WTC11 (cell line): ENCODE data around the gene LFNG. TPM values are rescaled to one million over a fixed set of nuclear protein-coding genes. Genes with fewer than 3 reads are reported as not detected.
A peak's percentile ranks its signal among the peaks of the same experiment; 100 is the strongest.

ENCODE experiments used
- ATAC-seq: fragments of 200-7000 bp; cut with Tn5 transposase; 2 replicates; pipeline ENCODE4 v1.10.0; 2021; ENCODE audit warnings: mild to moderate bottlenecking, moderate library complexity
- CTCF ChIA-PET: fragments of 300-600 bp; sonication (Branson Sonifier 250); formaldehyde crosslinking; loops from one replicate; lab custom pipeline; 2021; ENCODE audit warnings: antibody characterized with exemption; lab: Charles Lee
- POLR2A ChIA-PET: fragments of 350-600 bp; sonication (Branson Sonifier 250); formaldehyde crosslinking; loops from one replicate; lab custom pipeline; 2021; ENCODE audit warnings: antibody characterized with exemption; lab: Charles Lee
- DNase-seq: peaks from one replicate; pipeline ENCODE4 v3.0.0; 2021; ENCODE audit warnings: low spot score
- H3K27ac Mint-ChIP-seq: 2 replicates; pipeline ENCODE4 v1.8.0; 2021; ENCODE audit warnings: mixed read lengths
- H3K27me3 Mint-ChIP-seq: 2 replicates; pipeline ENCODE4 v1.8.0; 2021; ENCODE audit warnings: low read depth, mild to moderate bottlenecking, moderate library complexity, mixed read lengths
- H3K36me3 Mint-ChIP-seq: 2 replicates; pipeline ENCODE4 v1.8.0; 2021; ENCODE audit warnings: mixed read lengths
- H3K4me1 Mint-ChIP-seq: 2 replicates; pipeline ENCODE4 v1.8.0; 2022; ENCODE audit warnings: mixed read lengths
- H3K4me3 Mint-ChIP-seq: 2 replicates; pipeline ENCODE4 v1.8.0; 2021; ENCODE audit warnings: mild to moderate bottlenecking, moderate library complexity, mixed read lengths
- H3K9me3 Mint-ChIP-seq: 2 replicates; pipeline ENCODE4 v1.8.0; 2021; ENCODE audit warnings: mixed read lengths
- FOXP1 ChIP-seq: sonication (generic); formaldehyde crosslinking; IDR thresholded peaks from 2 replicates; pipeline ENCODE4 v1.8.0; 2022; ENCODE audit warnings: missing genetic modification reagents, mild to moderate bottlenecking, moderate library complexity, borderline replicate concordance
- JUN ChIP-seq: sonication (generic); formaldehyde crosslinking; IDR thresholded peaks from 2 replicates; pipeline ENCODE4 v1.8.0; 2023; ENCODE audit warnings: mild to moderate bottlenecking, missing genetic modification reagents
- MXD4 ChIP-seq: fragments of 250-450 bp; sonication (Bioruptor Pico); IDR thresholded peaks from 2 replicates; pipeline ENCODE4 v1.8.0; 2021; ENCODE audit warnings: mild to moderate bottlenecking, moderate library complexity, borderline replicate concordance
- MYBL2 ChIP-seq: sonication (generic); formaldehyde crosslinking; IDR thresholded peaks from 2 replicates; pipeline ENCODE4 v1.8.1; 2023; ENCODE audit warnings: mild to moderate bottlenecking, moderate library complexity, missing genetic modification reagents
- NFATC4 ChIP-seq: fragments of 250-450 bp; sonication (Bioruptor Pico); IDR thresholded peaks from 2 replicates; pipeline ENCODE4 v1.9.0; 2021; ENCODE audit warnings: mild to moderate bottlenecking
- NFE2L1 ChIP-seq: sonication (generic); formaldehyde crosslinking; IDR thresholded peaks from 2 replicates; pipeline ENCODE4 v1.8.1; 2023; ENCODE audit warnings: missing genetic modification reagents
- NFYB ChIP-seq: sonication (generic); formaldehyde crosslinking; conservative IDR thresholded peaks from 2 replicates; pipeline ENCODE4 v1.8.0; 2022; ENCODE audit warnings: low read depth, missing genetic modification reagents
- NR1H2 ChIP-seq: sonication (generic); formaldehyde crosslinking; IDR thresholded peaks from 2 replicates; pipeline ENCODE4 v1.9.0; 2021; ENCODE audit warnings: mild to moderate bottlenecking, moderate library complexity, missing genetic modification reagents
- NR3C1 ChIP-seq: sonication (generic); formaldehyde crosslinking; conservative IDR thresholded peaks from 2 replicates; pipeline ENCODE4 v1.8.1; 2023; ENCODE audit warnings: low read depth, mild to moderate bottlenecking, missing genetic modification reagents
- TP53 ChIP-seq: sonication (generic); formaldehyde crosslinking; IDR thresholded peaks from 2 replicates; pipeline ENCODE4 v1.8.1; 2023; ENCODE audit warnings: mild to moderate bottlenecking, missing genetic modification reagents
- ZBTB21 ChIP-seq: sonication (generic); formaldehyde crosslinking; IDR thresholded peaks from 2 replicates; pipeline ENCODE4 v1.8.1; 2023; ENCODE audit warnings: mild to moderate bottlenecking, missing genetic modification reagents, borderline replicate concordance
- ZNF232 ChIP-seq: sonication (generic); formaldehyde crosslinking; IDR thresholded peaks from 2 replicates; pipeline ENCODE4 v1.8.0; 2022; ENCODE audit warnings: mild to moderate bottlenecking, missing genetic modification reagents
- ZNF317 ChIP-seq: sonication (generic); formaldehyde crosslinking; IDR thresholded peaks from 2 replicates; pipeline ENCODE4 v1.8.1; 2023; ENCODE audit warnings: low read depth, mild to moderate bottlenecking, moderate library complexity, missing genetic modification reagents, borderline replicate concordance
- ZNF671 ChIP-seq: fragments of 250-450 bp; sonication (Bioruptor Pico); IDR thresholded peaks from 2 replicates; pipeline ENCODE4 v1.8.0; 2021; ENCODE audit warnings: mild to moderate bottlenecking
- total RNA-seq: library from RNA; stranded (reverse); gene quantifications from 3 replicates; pipeline ENCODE4 v1.2.3, GENCODE V29; 2021
- TF ChIP-seq, protein P1 (sequence below): sonication (generic); formaldehyde crosslinking; conservative IDR thresholded peaks from 2 replicates; pipeline ENCODE4 v1.8.1; 2023; ENCODE audit warnings: mild to moderate bottlenecking, low read depth, missing genetic modification reagents, moderate library complexity
- TF ChIP-seq, protein P2 (sequence below): fragments of 250-450 bp; sonication (Bioruptor Pico); IDR thresholded peaks from 2 replicates; pipeline ENCODE4 v2.1.2; 2022; ENCODE audit warnings: mild to moderate bottlenecking, moderate library complexity
- TF ChIP-seq, protein P3 (sequence below): sonication (generic); formaldehyde crosslinking; IDR thresholded peaks from 2 replicates; pipeline ENCODE4 v1.8.0; 2023; ENCODE audit warnings: mild to moderate bottlenecking, missing genetic modification reagents
- TF ChIP-seq, protein P4 (sequence below): fragments of 250-450 bp; sonication (Bioruptor Pico); IDR thresholded peaks from 2 replicates; pipeline ENCODE4 v1.8.0; 2021; ENCODE audit warnings: mild to moderate bottlenecking
- TF ChIP-seq, protein P5 (sequence below): fragments of 250-450 bp; sonication (Bioruptor Pico); conservative IDR thresholded peaks from 2 replicates; pipeline ENCODE4 v1.9.0; 2021; ENCODE audit warnings: mild to moderate bottlenecking

LFNG gene
- total RNA-seq, 1 experiment from 2014 or later, result 29.4 TPM

DNA sequence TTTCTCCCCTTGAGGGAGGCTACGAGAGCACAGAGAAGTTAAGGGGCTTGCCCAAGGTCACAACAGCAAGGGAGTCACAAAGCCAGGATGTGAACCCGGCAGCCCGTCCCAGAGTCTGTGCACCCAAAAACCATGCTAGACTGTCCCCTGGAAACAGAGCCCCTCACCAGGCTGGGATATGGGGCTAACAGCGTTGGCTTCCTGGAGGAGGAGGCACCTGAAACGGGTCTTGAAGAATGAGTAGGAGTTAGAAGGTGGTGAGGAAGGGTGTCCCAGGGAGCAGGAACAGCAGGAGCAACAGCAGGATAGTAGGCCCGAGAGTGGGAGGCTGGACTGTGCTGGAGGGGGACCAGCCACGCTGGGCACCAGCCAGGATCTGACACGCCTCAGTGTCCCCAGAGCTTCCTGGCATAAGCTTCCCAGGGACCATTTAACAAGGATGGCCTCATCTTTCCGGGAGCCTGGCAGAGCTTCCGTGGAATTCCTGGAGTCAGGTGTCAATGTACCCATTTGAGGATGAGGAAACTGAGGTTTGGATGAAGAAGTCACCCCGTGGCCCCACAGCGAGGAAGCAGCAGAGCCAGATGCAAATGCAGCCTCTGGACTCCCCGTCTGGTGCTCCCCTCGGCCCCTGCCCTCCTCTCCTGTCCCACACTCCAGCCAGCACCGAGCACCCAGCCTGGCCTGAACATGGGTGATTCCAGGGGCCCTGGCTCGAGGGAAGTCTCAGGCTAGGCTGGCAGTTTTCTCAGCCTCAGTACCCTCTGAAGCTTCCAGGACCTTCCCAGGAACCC lies 40.1 kb upstream of the LFNG start:
- TF ChIP-seq, protein P1, sequence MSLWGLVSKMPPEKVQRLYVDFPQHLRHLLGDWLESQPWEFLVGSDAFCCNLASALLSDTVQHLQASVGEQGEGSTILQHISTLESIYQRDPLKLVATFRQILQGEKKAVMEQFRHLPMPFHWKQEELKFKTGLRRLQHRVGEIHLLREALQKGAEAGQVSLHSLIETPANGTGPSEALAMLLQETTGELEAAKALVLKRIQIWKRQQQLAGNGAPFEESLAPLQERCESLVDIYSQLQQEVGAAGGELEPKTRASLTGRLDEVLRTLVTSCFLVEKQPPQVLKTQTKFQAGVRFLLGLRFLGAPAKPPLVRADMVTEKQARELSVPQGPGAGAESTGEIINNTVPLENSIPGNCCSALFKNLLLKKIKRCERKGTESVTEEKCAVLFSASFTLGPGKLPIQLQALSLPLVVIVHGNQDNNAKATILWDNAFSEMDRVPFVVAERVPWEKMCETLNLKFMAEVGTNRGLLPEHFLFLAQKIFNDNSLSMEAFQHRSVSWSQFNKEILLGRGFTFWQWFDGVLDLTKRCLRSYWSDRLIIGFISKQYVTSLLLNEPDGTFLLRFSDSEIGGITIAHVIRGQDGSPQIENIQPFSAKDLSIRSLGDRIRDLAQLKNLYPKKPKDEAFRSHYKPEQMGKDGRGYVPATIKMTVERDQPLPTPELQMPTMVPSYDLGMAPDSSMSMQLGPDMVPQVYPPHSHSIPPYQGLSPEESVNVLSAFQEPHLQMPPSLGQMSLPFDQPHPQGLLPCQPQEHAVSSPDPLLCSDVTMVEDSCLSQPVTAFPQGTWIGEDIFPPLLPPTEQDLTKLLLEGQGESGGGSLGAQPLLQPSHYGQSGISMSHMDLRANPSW, result no peak
- no peak for TF ChIP-seq MYBL2 (CRISPR knock-in tag)
- no peak for TF ChIP-seq TP53 (CRISPR knock-in tag)
- TF ChIP-seq, protein P2, sequence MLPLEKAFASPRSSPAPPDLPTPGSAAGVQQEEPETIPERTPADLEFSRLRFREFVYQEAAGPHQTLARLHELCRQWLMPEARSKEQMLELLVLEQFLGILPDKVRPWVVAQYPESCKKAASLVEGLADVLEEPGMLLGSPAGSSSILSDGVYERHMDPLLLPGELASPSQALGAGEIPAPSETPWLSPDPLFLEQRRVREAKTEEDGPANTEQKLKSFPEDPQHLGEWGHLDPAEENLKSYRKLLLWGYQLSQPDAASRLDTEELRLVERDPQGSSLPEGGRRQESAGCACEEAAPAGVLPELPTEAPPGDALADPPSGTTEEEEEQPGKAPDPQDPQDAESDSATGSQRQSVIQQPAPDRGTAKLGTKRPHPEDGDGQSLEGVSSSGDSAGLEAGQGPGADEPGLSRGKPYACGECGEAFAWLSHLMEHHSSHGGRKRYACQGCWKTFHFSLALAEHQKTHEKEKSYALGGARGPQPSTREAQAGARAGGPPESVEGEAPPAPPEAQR (CRISPR knock-in tag), result no peak
- no peak for TF ChIP-seq ZNF671 (CRISPR knock-in tag)
- no peak for TF ChIP-seq JUN
- peak overlapping the region; percentile 36; the same call in 1 of the 2 replicates for H3K27ac Mint-ChIP-seq
- ATAC-seq, result no peak

DNA sequence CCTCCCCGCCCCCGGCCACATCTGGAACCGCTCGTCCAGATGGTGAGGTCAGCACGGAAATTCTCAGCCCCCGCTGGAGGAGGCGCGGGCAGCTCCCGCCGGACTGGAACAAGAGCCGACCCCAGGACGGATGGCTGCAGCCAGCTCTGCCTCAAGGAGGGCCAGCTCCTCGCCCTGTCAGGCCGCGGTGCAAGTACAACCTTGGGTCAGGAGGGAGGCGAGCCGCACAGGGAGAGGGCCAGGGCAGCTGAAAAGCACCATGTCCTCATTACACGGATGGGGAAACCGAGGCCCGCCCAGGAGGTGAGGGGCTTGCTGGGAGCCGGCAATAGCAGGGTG lies 39.5 kb upstream of the LFNG start:
- ChIA-PET CTCF (interaction anchor here (1.0 to 5.0 kb wide), 5 partner anchors 11 to 49 kb away, joined by 3 to 34 read pairs (median 4); no protein-coding TSS in a partner anchor), POLR2A (interaction anchor here (1.2 to 1.5 kb wide), 2 partner anchors 16 to 60 kb away, joined by 3 read pairs; no protein-coding TSS in a partner anchor)
- H3K27ac Mint-ChIP-seq, result no peak overlapping the region
- no peaks in the 10 kb centered on the region for H3K27me3 Mint-ChIP-seq
- DNase-seq, result no peak
- H3K9me3 Mint-ChIP-seq, result peaks cover 7% of the 10 kb centered on the region; the same call in 1 of the 2 replicates
- H3K4me3 Mint-ChIP-seq, result no peak overlapping the region
- H3K36me3 Mint-ChIP-seq, result no peaks in the 10 kb centered on the region
- peaks cover 8% of the 10 kb centered on the region for H3K4me1 Mint-ChIP-seq
- no peak for ATAC-seq
- TF ChIP-seq NFATC4, result no peak
- TF ChIP-seq MYBL2 (CRISPR knock-in tag), result no peak
- no peak for TF ChIP-seq ZNF232 (CRISPR knock-in tag)
- TF ChIP-seq, protein P3, sequence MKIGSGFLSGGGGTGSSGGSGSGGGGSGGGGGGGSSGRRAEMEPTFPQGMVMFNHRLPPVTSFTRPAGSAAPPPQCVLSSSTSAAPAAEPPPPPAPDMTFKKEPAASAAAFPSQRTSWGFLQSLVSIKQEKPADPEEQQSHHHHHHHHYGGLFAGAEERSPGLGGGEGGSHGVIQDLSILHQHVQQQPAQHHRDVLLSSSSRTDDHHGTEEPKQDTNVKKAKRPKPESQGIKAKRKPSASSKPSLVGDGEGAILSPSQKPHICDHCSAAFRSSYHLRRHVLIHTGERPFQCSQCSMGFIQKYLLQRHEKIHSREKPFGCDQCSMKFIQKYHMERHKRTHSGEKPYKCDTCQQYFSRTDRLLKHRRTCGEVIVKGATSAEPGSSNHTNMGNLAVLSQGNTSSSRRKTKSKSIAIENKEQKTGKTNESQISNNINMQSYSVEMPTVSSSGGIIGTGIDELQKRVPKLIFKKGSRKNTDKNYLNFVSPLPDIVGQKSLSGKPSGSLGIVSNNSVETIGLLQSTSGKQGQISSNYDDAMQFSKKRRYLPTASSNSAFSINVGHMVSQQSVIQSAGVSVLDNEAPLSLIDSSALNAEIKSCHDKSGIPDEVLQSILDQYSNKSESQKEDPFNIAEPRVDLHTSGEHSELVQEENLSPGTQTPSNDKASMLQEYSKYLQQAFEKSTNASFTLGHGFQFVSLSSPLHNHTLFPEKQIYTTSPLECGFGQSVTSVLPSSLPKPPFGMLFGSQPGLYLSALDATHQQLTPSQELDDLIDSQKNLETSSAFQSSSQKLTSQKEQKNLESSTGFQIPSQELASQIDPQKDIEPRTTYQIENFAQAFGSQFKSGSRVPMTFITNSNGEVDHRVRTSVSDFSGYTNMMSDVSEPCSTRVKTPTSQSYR (CRISPR knock-in tag), result no peak
- no peak for TF ChIP-seq NFE2L1 (CRISPR knock-in tag)
- TF ChIP-seq NR1H2 (CRISPR knock-in tag), result no peak
- TF ChIP-seq, protein P4, sequence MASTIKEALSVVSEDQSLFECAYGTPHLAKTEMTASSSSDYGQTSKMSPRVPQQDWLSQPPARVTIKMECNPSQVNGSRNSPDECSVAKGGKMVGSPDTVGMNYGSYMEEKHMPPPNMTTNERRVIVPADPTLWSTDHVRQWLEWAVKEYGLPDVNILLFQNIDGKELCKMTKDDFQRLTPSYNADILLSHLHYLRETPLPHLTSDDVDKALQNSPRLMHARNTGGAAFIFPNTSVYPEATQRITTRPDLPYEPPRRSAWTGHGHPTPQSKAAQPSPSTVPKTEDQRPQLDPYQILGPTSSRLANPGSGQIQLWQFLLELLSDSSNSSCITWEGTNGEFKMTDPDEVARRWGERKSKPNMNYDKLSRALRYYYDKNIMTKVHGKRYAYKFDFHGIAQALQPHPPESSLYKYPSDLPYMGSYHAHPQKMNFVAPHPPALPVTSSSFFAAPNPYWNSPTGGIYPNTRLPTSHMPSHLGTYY (CRISPR knock-in tag), result no peak
- TF ChIP-seq, protein P5, sequence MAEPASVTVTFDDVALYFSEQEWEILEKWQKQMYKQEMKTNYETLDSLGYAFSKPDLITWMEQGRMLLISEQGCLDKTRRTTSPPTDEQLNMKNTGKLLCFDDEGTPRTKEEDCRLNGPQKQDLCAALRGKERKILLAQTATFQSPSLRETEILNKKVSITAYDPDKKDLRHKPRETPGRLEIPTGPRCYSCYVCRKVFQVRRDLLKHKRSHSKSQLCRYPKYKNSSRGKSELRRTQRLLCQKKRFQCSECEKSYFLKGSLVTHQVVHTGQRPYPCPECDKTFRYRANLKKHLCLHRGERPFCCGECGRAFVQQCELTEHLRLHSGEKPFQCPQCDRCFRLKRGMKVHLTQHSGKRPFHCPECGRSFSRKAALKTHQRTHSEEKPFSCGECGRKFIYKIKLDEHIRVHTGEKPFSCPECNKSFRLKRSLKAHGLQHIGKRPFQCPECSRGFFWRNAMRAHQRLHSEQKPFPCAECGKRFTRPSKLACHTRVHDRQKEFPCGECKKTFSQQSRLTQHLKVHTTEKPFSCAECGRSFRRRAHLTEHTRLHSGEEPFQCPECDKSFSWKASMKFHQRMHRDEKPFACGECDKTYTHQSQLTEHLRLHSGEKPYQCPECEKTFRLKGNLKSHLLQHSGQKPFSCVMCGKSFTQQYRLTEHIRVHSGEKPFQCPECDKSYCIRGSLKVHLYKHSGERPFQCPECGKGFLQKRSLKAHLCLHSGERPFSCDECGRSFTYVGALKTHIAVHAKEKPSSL, result no peak
- TF ChIP-seq ZNF317 (CRISPR knock-in tag), result no peak
- TF ChIP-seq ZBTB21 (CRISPR knock-in tag), result no peak
- no peak for TF ChIP-seq FOXP1
- no peak for TF ChIP-seq MXD4 (CRISPR knock-in tag)
- no peak for TF ChIP-seq NR3C1 (CRISPR knock-in tag)
- no peak for TF ChIP-seq NFYB (CRISPR knock-in tag)

More for the DNA sequence above, 40.1 kb upstream of the LFNG start:
- H3K9me3 Mint-ChIP-seq, result peaks cover 7% of the 10 kb centered on the region; the same call in 1 of the 2 replicates
- ChIA-PET CTCF (interaction anchor here (1.0 to 5.0 kb wide), 7 partner anchors 10 to 201 kb away, joined by 3 to 34 read pairs (median 4); no protein-coding TSS in a partner anchor), POLR2A (interaction anchor here (1.2 to 1.5 kb wide), 2 partner anchors 15 to 60 kb away, joined by 3 read pairs; no protein-coding TSS in a partner anchor)
- no peak for DNase-seq
- H3K27me3 Mint-ChIP-seq, result no peaks in the 10 kb centered on the region
- peaks cover 8% of the 10 kb centered on the region for H3K4me1 Mint-ChIP-seq
- H3K36me3 Mint-ChIP-seq, result no peaks in the 10 kb centered on the region
- H3K4me3 Mint-ChIP-seq, result no peak overlapping the region
